GM19463 (cell line): Measurements from ENCODE around the gene SCYGR8.
A peak's percentile ranks its signal among the peaks of the same experiment; 100 is the strongest.

Source experiments
- ATAC-seq: cut with Tn5 transposase; IDR thresholded peaks from one replicate; pipeline ENCODE4 v1.9.1; 2021; ENCODE audit warnings: mild to moderate bottlenecking, moderate library complexity; ENCODE audit not compliant: unreplicated experiment

Gene SCYGR8

GRCh38 chr2:227759411-227760118, 13.9 kb downstream of the SCYGR8 start:
- ATAC-seq, result no peak

GRCh38 chr2:227761740-227762476, 16.2 kb downstream of the SCYGR8 start:
- no peak for ATAC-seq

DNA sequence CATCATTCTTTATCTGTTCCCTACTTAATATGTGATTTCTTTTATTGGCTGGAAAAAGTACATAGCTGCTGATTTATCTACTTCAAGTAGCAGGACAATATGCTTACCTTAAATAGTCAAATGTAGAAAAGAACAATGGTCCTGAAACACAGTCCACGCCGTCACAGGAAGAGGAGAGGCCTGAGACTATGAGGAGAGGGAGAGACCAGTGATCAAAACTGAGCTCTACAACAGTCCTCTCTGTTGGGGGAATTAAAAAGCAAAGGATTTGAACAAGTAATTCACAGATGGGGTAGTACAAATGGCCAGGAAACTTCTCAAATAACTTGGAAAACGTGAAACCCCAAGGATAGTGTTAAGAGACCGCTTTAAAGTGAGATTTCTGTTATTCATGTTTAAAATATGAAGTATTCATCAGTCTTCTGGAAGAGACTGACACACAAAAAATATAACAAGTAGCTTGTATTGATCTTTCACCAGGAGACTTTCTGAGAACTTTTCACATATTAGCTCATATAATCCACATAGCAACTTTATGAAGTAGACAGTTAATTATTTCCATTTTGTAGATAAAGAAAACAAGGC, 20.2 kb downstream of the SCYGR8 start:
- no peak for ATAC-seq

DNA sequence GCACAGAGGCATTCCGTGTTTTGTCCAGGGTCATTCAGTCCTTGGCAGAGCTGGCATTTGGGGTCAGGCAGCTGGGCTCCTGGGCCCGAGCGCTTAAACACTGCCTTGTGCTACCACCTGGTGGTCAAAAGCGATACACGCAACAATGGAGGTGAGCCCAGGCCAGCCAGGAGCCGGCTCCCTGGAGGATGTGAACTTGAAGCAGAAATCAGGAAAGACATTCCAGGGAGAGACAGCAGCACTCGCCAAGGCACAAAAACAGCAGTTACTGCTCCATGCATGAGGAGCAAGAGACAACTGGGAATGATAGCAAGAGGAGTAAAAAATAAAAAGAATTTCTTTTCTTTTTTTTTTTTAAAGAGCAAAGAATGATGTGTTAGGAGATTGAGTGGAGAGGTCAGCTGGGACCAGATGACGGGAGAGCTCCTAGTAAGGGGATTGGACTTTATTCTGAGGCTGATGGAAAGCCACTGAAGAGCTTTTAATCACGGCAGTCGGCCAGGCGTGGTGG, 20.7 kb downstream of the SCYGR8 start:
- ATAC-seq, result peak; percentile 99

DNA sequence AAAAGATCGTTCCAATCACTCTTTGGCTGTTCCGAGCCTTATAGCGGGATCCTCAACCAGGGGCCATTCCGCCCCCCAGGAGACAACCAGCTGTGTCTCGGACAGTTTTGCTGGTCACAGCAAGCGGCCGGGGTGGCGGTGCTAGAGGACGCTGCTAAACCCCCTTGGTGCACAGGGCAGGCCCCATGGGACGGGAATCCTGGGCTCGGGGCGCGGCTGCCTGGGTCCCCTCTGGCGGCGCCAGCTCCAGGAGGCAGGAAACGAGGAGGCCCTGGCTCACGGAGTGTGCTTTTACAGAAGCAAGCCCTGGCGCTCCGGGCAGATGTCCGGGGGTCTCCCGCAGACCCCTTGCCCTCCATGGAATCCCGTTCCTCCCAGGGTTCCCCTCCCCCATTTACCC, 22.1 kb downstream of the SCYGR8 start:
- no peak for ATAC-seq

- no peak for ATAC-seq
Measured at GRCh38 chr2:227772197-227772661, 26.5 kb downstream of the SCYGR8 start.

DNA sequence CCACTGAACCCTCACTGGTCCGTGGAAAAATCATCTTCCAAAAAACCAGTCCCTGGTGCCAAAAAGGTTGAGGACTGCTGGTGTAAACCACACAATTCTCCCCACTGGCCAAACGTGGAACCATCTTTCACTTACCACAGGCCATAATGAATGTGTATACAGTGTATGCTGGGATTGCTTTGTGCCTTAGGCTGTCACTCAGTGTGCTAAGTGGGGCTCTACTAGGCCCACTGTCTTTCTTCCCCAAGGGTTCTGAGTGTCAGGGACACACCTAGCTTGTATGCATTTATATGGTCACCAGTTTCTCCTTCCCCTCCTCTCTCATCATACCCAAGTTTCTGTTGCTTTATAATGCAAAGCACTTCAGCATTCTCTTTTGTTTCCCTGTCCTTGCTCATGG, 27.2 kb downstream of the SCYGR8 start:
- no peak for ATAC-seq

- no peak for ATAC-seq
Measured at GRCh38 chr2:227774011-227774624, 28.4 kb downstream of the SCYGR8 start.

DNA sequence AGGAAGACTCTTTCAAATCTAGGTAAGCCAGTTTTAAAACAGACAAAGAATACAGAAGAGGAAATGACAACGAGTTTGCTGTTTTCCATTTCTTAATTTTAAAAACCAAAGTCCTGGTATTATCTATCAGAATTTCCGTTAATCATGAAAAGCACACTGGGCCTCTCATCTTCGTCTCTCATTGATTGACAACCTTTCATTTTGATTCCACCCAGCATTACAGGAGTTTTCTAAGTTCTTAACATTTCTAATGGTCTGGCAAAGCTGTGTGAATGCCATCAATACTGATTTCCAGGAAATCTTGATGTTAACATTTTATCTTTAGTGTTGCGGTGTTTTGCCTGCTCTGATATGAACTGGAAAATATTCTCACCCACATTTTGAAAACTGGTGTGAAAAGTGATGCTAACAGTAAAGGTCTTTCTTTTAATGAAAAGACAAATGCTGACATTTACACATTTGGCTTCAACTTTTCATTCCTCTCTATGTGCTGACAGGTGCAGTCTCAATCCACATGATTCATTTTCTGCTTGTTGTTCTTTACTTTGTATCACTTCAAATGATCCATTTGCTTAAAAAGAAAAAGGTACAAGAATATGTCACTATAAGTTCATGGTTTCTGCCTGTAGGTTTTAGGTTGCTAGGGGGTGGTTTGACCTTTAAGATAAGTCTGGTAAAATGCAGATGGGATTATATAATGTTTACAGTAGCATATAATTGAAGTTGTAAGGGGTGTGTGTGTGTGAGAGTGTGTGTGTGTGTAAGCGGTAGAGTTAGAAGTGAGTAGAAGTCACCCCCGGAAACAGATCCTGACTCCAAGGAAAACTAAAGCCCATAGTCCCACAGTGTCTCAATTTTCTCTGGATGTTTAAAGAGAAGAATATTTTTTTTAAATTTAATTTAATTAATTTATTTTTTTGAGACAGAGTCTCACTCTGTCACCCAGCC, 29.5 kb downstream of the SCYGR8 start:
- ATAC-seq, result no peak

DNA sequence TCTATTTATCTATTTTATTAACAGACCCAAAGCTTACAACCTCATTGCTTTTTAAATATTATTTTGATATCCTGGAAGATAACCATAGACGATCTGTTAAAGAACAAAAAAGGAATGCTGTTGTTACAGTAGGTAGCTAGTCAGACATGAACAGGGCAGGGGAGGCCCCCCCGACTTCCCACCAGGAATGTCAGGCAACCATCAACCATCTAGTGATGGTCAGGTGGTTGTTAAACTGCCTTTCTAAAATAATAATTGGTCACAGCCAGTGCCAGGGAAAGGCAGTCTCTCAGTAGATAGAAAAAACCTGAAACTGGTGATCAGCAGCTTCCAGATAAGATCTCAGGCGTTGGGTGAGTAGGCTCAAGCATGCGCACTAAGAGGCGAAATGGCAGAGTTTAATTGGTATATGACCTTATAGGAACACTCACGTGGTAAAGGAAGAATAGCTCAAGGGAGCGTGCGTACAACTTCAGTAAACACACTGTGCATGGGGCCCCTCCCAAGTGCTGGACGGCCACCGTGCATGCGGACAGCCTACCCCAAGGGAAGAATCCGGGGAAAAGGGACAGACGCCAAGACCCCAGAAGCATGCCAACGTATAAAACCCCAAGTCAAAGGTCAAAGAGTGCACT, 35.4 kb downstream of the SCYGR8 start:
- ATAC-seq, result no peak

GRCh38 chr2:227781841-227782240, 36.1 kb downstream of the SCYGR8 start:
- ATAC-seq, result no peak

DNA sequence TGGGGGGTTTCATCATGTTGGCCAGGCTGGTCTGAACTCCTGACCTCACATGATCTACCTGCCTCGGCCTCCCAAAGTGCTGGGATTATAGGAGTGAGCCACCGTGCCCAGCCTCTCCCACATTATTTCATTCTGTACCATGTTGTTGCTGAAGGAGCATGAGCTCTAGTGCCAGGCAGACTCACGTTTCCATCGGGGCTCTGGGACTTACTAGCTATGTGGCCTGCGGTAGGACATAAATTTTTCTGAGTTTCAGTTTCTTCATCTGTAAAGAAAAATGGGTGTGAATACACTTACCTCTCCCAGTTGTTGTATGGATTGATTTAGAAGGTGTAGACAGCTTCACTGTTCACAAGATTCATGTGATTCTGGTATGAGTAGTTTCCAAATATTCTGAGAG, 37.1 kb downstream of the SCYGR8 start:
- ATAC-seq, result peak; percentile 2

GRCh38 chr2:227783404-227784138, 37.9 kb downstream of the SCYGR8 start:
- peak; percentile 98 for ATAC-seq

GRCh38 chr2:227785293-227785692, 39.6 kb downstream of the SCYGR8 start:
- ATAC-seq, result no peak

GRCh38 chr2:227788561-227789018, 42.9 kb downstream of the SCYGR8 start:
- ATAC-seq, result no peak

DNA sequence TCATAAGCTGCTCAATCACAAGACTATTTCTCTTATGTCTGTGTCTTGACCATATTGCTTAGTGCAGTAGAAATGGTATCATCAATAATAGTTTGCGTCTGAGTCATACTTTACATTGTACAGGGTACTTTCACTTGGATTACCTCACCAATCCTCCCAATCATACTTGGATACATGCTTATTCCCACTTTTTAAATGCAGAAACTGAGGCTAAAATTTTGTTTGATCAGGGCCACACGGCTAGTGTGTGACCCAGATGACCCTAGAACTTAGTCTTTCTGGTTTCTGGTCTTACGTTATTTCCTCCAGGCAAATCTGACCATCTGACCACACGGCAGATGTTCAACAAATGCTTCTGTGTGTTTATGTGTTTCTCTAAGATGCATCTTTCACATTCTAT, 44.1 kb downstream of the SCYGR8 start:
- ATAC-seq, result no peak

- ATAC-seq, result no peak
Measured at GRCh38 chr2:227793148-227793712, 47.5 kb downstream of the SCYGR8 start.
